ENCODE data around the gene WNK3.

The WNK3 gene

GRCh38 chrX:54171527-54172250, 186.2 kb downstream of the WNK3 start:
- peak; percentile 39 for DNase-seq (ENCODE audit: low read depth)
- TF ChIP-seq CTCF (IDR thresholded peaks at IDR 0.05; ENCODE audit: insufficient read depth, low read depth, low read length, missing control alignments): no peak

GRCh38 chrX:54171091-54171490, 186.8 kb downstream of the WNK3 start:
- no peak for DNase-seq (ENCODE audit: low read depth)
- H3K4me3 ChIP-seq (ENCODE audit: low read length): no peak overlapping the region
- TF ChIP-seq CTCF (IDR thresholded peaks at IDR 0.05; ENCODE audit: insufficient read depth, low read depth, low read length, missing control alignments): no peak

More at GRCh38 chrX:54171527-54172250, 186.2 kb downstream of the WNK3 start:
- H3K4me3 ChIP-seq (ENCODE audit: low read length): no peak overlapping the region

- H3K4me3 ChIP-seq (ENCODE audit: low read length): no peak overlapping the region
- no peak for DNase-seq (ENCODE audit: low read depth)
- no peak for TF ChIP-seq CTCF (IDR thresholded peaks at IDR 0.05; ENCODE audit: insufficient read depth, low read depth, low read length, missing control alignments)
These were observed 190.9 kb downstream of the WNK3 start for GRCh38 chrX:54166915-54167314.

GRCh38 chrX:54157561-54157960, 200.3 kb downstream of the WNK3 start:
- H3K4me3 ChIP-seq (ENCODE audit: low read length): no peak overlapping the region
- TF ChIP-seq CTCF (IDR thresholded peaks at IDR 0.05; ENCODE audit: insufficient read depth, low read depth, low read length, missing control alignments): no peak
- DNase-seq (ENCODE audit: low read depth): no peak

All from epithelial cell of esophagus (primary cell).